Nephron progenitor cell (in vitro differentiated cells): Measurements from ENCODE around the gene OR7A5.
A peak's percentile ranks its signal among the peaks of the same experiment; 100 is the strongest.
"Not testable (repeated sequence)": the region's sequence is repeated elsewhere in the genome, so short reads cannot be mapped to it uniquely, and the experiment has no call there.

Experiments
- DNase-seq: peaks from one replicate; pipeline ENCODE4 v3.0.0; 2021
- H3K27ac Mint-ChIP-seq: 2 replicates; pipeline ENCODE4 v1.8.0; 2021; ENCODE audit warnings: mild to moderate bottlenecking, moderate library complexity, mixed read lengths
- H3K27me3 Mint-ChIP-seq: 2 replicates; pipeline ENCODE4 v1.8.0; 2021; ENCODE audit warnings: mild to moderate bottlenecking, low read depth, mixed read lengths; ENCODE audit not compliant: poor library complexity
- H3K36me3 Mint-ChIP-seq: 2 replicates; pipeline ENCODE4 v1.8.0; 2021; ENCODE audit warnings: low read depth, mixed read lengths
- H3K4me1 Mint-ChIP-seq: 2 replicates; pipeline ENCODE4 v1.8.0; 2021; ENCODE audit warnings: mixed read lengths
- H3K4me3 Mint-ChIP-seq: 2 replicates; pipeline ENCODE4 v1.8.0; 2021; ENCODE audit warnings: mild to moderate bottlenecking, moderate library complexity, mixed read lengths
- H3K9me3 Mint-ChIP-seq: 2 replicates; pipeline ENCODE4 v1.8.0; 2021; ENCODE audit warnings: mild to moderate bottlenecking, moderate library complexity, mixed read lengths
- TF ChIP-seq, protein P1 (sequence below): fragments of 200-600 bp; sonication (generic); IDR thresholded peaks from 2 replicates; pipeline ENCODE4 v1.5.0; 2021; ENCODE audit warnings: antibody characterized with exemption

The OR7A5 gene

GRCh38 chr19:14796021-14796420 is 39.0 kb downstream of the OR7A5 start:
- H3K27ac Mint-ChIP-seq: no peak overlapping the region
- no peaks in the 10 kb centered on the region for H3K36me3 Mint-ChIP-seq
- TF ChIP-seq, protein P1, sequence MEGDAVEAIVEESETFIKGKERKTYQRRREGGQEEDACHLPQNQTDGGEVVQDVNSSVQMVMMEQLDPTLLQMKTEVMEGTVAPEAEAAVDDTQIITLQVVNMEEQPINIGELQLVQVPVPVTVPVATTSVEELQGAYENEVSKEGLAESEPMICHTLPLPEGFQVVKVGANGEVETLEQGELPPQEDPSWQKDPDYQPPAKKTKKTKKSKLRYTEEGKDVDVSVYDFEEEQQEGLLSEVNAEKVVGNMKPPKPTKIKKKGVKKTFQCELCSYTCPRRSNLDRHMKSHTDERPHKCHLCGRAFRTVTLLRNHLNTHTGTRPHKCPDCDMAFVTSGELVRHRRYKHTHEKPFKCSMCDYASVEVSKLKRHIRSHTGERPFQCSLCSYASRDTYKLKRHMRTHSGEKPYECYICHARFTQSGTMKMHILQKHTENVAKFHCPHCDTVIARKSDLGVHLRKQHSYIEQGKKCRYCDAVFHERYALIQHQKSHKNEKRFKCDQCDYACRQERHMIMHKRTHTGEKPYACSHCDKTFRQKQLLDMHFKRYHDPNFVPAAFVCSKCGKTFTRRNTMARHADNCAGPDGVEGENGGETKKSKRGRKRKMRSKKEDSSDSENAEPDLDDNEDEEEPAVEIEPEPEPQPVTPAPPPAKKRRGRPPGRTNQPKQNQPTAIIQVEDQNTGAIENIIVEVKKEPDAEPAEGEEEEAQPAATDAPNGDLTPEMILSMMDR: no peak
- no peak overlapping the region for H3K4me3 Mint-ChIP-seq
- H3K9me3 Mint-ChIP-seq: peaks cover 49% of the 10 kb centered on the region
- DNase-seq: no peak
- H3K27me3 Mint-ChIP-seq: no peaks in the 10 kb centered on the region
- no peaks in the 10 kb centered on the region for H3K4me1 Mint-ChIP-seq

DNA sequence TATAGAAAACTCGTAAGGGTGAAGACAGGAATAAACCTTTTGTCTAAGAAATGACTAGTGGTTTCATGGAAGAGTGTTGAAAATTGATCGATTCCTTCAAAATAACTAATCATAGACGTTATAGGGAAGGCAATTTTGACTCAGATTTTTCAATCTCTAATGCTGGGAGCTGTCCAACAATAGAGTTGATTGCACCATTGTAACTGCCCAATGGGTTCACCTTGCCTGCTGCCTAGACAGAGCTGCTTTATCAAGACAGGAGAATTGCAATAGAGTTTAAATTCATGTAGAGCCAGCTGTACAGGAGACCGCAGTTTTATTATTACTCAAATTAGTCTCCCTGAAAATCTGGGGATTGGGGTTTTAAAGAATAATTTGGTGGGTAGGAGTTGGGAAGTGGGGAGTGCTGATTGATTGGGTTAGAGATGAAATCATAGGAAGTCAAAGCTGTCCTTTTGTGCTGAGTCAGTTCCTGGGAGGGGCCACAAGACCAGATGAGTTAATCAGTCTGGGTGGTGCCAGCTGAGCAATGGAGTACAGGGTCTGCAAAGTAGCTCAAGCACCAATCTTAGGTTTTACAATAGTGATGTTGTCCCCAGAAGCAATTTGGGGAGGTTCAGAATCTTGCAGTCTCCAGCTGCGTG is 39.8 kb downstream of the OR7A5 start:
- no peak for DNase-seq
- no peak overlapping the region for H3K4me3 Mint-ChIP-seq
- H3K27ac Mint-ChIP-seq: no peak overlapping the region
- TF ChIP-seq, protein P1: no peak
- H3K9me3 Mint-ChIP-seq: peaks cover 44% of the 10 kb centered on the region
- H3K36me3 Mint-ChIP-seq: no peaks in the 10 kb centered on the region
- H3K27me3 Mint-ChIP-seq: no peaks in the 10 kb centered on the region
- no peaks in the 10 kb centered on the region for H3K4me1 Mint-ChIP-seq

DNA sequence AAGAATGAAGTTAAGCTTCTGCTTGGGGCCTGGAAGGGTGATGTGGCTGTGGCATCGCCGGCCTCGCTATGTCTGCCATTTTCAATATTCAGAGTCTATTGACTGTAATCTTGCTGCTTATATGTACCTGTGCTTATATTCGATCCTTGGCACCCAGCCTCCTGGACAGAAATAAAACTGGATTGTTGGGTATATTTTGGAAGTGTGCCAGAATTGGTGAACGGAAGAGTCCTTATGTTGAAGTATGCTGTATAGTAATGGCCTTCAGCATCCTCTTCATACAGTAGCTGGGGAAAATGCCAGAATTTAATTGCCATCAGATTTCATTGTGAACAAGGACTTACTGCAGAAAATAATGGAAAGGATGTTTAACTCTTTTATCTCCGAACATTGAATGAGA is 42.7 kb downstream of the OR7A5 start:
- not testable (repeated sequence) for H3K27me3 Mint-ChIP-seq, DNase-seq

GRCh38 chr19:14786421-14786851 is 48.5 kb downstream of the OR7A5 start:
- peak; percentile 54 for DNase-seq
- Mint-ChIP-seq H3K27me3 (peaks cover 11% of the 10 kb centered on the region), H3K27ac (no peak overlapping the region), H3K9me3 (peaks cover 19% of the 10 kb centered on the region), H3K4me3 (peak overlapping the region; percentile 32), H3K36me3 (no peaks in the 10 kb centered on the region), H3K4me1 (no peaks in the 10 kb centered on the region)
- TF ChIP-seq, protein P1: peak; percentile 74

More for the DNA sequence above, 42.7 kb downstream of the OR7A5 start:
- not testable (repeated sequence) for H3K27ac Mint-ChIP-seq, H3K4me1 Mint-ChIP-seq, H3K4me3 Mint-ChIP-seq, H3K36me3 Mint-ChIP-seq
- peaks cover 24% of the 10 kb centered on the region for H3K9me3 Mint-ChIP-seq

- Mint-ChIP-seq H3K27me3 (peaks cover 11% of the 10 kb centered on the region), H3K9me3 (peaks cover 19% of the 10 kb centered on the region)
- H3K4me3 Mint-ChIP-seq, DNase-seq, H3K36me3 Mint-ChIP-seq, H3K4me1 Mint-ChIP-seq, H3K27ac Mint-ChIP-seq: not testable (repeated sequence)
Observed at GRCh38 chr19:14785102-14785793, 49.7 kb downstream of the OR7A5 start.

DNA sequence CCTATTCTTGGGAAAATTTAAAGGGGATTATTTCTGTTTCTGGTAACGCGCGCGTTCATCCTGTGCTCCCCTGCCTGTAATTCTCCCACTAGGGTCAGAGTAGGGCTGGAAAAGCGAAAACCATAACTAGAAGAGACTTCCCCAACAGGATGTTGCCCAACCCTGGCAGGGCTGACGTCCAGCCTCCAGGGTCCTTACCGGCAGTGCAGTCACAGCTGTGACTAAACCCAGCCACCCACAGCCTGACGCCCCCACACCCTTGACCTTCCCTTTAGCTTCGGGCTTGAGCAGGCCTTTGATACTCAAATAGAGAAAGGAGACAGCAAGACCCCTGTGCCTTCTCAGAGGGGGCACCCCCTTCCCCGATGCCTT is 50.3 kb downstream of the OR7A5 start:
- not testable (repeated sequence) for DNase-seq, H3K4me3 Mint-ChIP-seq, H3K4me1 Mint-ChIP-seq

GRCh38 chr19:14783410-14783998 is 51.5 kb downstream of the OR7A5 start:
- H3K9me3 Mint-ChIP-seq: peaks cover 25% of the 10 kb centered on the region
- H3K27ac Mint-ChIP-seq, H3K4me3 Mint-ChIP-seq, H3K27me3 Mint-ChIP-seq, H3K4me1 Mint-ChIP-seq, DNase-seq, H3K36me3 Mint-ChIP-seq: not testable (repeated sequence)

More for the DNA sequence above, 50.3 kb downstream of the OR7A5 start:
- Mint-ChIP-seq H3K9me3 (peaks cover 19% of the 10 kb centered on the region), H3K27me3 (peaks cover 11% of the 10 kb centered on the region)
- H3K27ac Mint-ChIP-seq, H3K36me3 Mint-ChIP-seq: not testable (repeated sequence)
